Activated naive CD4-positive, alpha-beta T cell treated with anti-CD3 and anti-CD28 coated beads for 36 hours (primary cell): ENCODE measurements around the gene LDLRAD4. TPM values are rescaled to one million over a fixed set of nuclear protein-coding genes. Genes with fewer than 3 reads are reported as not detected.
A peak's percentile ranks its signal among the peaks of the same experiment; 100 is the strongest.

Experiments
- CTCF ChIA-PET: fragments of 350-600 bp; sonication (Branson Sonifier 250); formaldehyde crosslinking; loops from one replicate; lab custom pipeline; 2021; ENCODE audit warnings: antibody characterized with exemption; lab: Charles Lee
- DNase-seq: peaks from one replicate; pipeline ENCODE4 v3.0.0-alpha.2; 2020
- H3K27ac Mint-ChIP-seq: one replicate; pipeline ENCODE4 v1.8.0; 2021; ENCODE audit warnings: mild to moderate bottlenecking, mixed read lengths
- H3K27me3 Mint-ChIP-seq: one replicate; pipeline ENCODE4 v1.8.0; 2021; ENCODE audit warnings: low read depth, mixed read lengths
- H3K36me3 Mint-ChIP-seq: one replicate; pipeline ENCODE4 v1.8.0; 2021; ENCODE audit warnings: low read depth, mixed read lengths
- H3K4me1 Mint-ChIP-seq: one replicate; pipeline ENCODE4 v1.8.0; 2021; ENCODE audit warnings: low read depth, mixed read lengths
- H3K4me3 Mint-ChIP-seq: one replicate; pipeline ENCODE4 v1.8.0; 2021; ENCODE audit warnings: mild to moderate bottlenecking, moderate library complexity, mixed read lengths
- H3K9me3 Mint-ChIP-seq: one replicate; pipeline ENCODE4 v1.8.0; 2021; ENCODE audit warnings: mixed read lengths
- intact Hi-C: fragments of 100-400 bp; cut with micrococcal nuclease; formaldehyde crosslinking; loops from one replicate; pipeline ENCODE4 v1.15.1; 2023
- total RNA-seq, 2 experiments: library from RNA; stranded (reverse); gene quantifications; one replicate each; pipeline ENCODE4 v1.2.3, GENCODE V29; 2021

The LDLRAD4 gene
- total RNA-seq, 2 experiments from 2014 or later: 19.4 to 21.3 TPM

DNA sequence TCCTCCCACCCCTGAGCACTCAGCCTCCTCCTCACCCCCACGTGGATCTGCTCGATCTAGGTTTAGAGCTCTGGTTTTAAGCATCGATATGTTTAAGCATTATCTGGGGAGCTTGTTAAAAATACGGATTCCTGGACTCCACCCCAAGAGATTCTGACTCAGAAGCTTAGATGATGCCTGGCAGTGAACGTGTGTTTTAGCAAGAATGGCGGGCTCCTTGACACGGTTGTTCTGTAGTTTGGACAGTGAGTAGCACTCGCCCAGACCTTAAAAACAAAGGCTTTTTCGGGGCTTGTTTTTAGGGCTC, 47.3 kb downstream of the LDLRAD4 start:
- Mint-ChIP-seq H3K27me3 (no peaks in the 10 kb centered on the region), H3K27ac (peak overlapping the region; percentile 81), H3K4me3 (peak overlapping the region; percentile 17), H3K4me1 (peaks cover 70% of the 10 kb centered on the region), H3K9me3 (no peaks in the 10 kb centered on the region), H3K36me3 (no peaks in the 10 kb centered on the region)
- peak; percentile 25 for DNase-seq
- intact Hi-C loops: loop anchor here (1.0 to 5.0 kb wide), 9 partner anchors 24 to 461 kb away; partner anchors contain the start of genes FAM210A, RNMT and SEH1L
- CTCF ChIA-PET: interaction anchor here (1.0 to 2.7 kb wide), 6 partner anchors 9 to 114 kb away, joined by 3 to 15 read pairs (median 5); partner anchors contain the start of gene LDLRAD4

GRCh38 chr18:13266218-13267100, 47.9 kb downstream of the LDLRAD4 start:
- H3K27ac Mint-ChIP-seq: peak overlapping the region; percentile 81
- intact Hi-C loops: loop anchor here (1.0 to 5.0 kb wide), 10 partner anchors 13 to 461 kb away; partner anchors contain the start of genes FAM210A, RNMT and SEH1L
- DNase-seq: peak; percentile 79
- no peaks in the 10 kb centered on the region for H3K9me3 Mint-ChIP-seq
- CTCF ChIA-PET: interaction anchor here (1.0 to 3.7 kb wide), 6 partner anchors 13 to 113 kb away, joined by 3 to 15 read pairs (median 6); partner anchors contain the start of gene LDLRAD4
- H3K4me1 Mint-ChIP-seq: peaks cover 64% of the 10 kb centered on the region
- peak overlapping the region; percentile 41 for H3K4me3 Mint-ChIP-seq
- no peaks in the 10 kb centered on the region for H3K27me3 Mint-ChIP-seq
- H3K36me3 Mint-ChIP-seq: no peaks in the 10 kb centered on the region

DNA sequence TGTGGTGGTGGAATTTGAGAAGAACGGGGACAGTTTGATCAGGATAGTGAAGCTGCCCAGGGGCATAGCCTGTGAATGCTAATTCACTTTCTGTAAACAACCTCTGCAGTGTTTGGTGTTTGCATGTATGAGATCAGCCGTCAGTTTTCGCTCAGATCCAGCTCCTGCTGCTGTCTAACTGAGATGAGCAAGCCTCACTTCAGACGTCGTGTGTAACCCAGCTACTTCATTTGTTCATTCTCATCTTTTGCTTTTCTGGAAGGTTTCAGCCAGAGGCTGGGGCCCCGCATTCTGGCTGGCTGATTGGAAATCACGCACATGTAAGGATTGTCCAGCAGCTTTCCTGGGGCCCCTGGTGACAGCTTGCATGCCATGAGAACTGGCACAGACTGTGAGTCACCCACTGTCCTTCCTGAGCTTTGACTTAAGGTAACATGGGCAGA, 48.9 kb downstream of the LDLRAD4 start:
- CTCF ChIA-PET: interaction anchor here (2.7 to 3.7 kb wide), 2 partner anchors 12 to 51 kb away, joined by 12 to 15 read pairs; partner anchors contain the start of gene LDLRAD4
- intact Hi-C loops: loop anchor here (1.0 to 5.0 kb wide), 4 partner anchors 12 to 460 kb away; partner anchors contain the start of genes FAM210A, RNMT and SEH1L
- Mint-ChIP-seq H3K27ac (peak overlapping the region; percentile 81), H3K36me3 (no peaks in the 10 kb centered on the region), H3K4me3 (peak overlapping the region; percentile 9), H3K9me3 (no peaks in the 10 kb centered on the region), H3K4me1 (peaks cover 64% of the 10 kb centered on the region), H3K27me3 (no peaks in the 10 kb centered on the region)
- DNase-seq: peak; percentile 46

DNA sequence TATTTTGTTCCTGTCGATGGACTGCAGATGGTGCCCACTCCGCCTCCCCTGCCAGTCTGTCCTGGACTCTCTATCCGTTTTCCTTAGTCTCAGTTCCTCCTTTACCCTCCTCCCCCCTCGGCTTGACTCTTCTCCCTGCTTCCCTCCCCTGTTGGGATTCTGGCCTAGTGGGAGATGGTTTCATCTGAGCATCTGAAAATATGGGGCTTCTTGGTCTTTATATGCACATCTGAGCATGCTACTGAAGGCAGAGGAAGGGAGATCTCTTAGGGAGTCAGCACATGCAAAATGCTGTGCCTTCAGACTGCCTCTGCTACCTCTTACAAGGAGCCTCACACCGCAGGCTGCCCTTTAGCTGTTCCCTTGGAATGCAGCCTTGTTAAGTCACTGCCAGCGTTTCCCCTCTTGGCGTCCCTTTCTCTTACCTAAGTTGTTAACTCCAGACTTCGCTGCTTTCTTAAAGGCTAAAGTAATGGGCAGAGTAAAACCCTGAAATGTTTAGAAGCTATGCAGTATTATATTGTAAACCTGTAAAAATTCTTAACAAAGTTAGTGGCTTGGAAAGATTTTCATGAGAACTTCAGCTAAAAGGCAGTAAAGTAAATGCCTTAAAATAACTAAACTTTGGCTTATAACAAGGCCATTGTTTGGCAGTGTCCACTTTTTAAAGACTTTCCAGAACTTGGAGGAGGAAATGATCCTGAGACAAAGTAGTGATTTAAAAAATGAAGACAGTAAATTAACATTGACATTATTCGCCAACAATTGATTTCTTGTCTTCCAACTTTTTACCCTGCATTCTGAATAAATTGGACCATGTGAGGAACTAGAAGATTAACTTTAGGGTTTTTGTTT, 49.8 kb downstream of the LDLRAD4 start:
- Mint-ChIP-seq H3K4me3 (no peak overlapping the region), H3K4me1 (peaks cover 71% of the 10 kb centered on the region), H3K27me3 (no peaks in the 10 kb centered on the region), H3K27ac (no peak overlapping the region), H3K9me3 (no peaks in the 10 kb centered on the region), H3K36me3 (no peaks in the 10 kb centered on the region)
- DNase-seq: no peak
- CTCF ChIA-PET: interaction anchor here (3.7 kb wide), 1 partner anchor 11 kb away, joined by 12 read pairs; no protein-coding TSS in a partner anchor
- intact Hi-C loops: loop anchor here (5.0 kb wide), 2 partner anchors 321 to 459 kb away; partner anchors contain the start of genes FAM210A, RNMT and SEH1L

- H3K9me3 Mint-ChIP-seq: no peaks in the 10 kb centered on the region
- H3K36me3 Mint-ChIP-seq: no peaks in the 10 kb centered on the region
- intact Hi-C loops: loop anchor here (5.0 kb wide), 2 partner anchors 322 to 458 kb away; partner anchors contain the start of genes FAM210A, RNMT and SEH1L
- H3K4me3 Mint-ChIP-seq: no peak overlapping the region
- no peaks in the 10 kb centered on the region for H3K27me3 Mint-ChIP-seq
- no peak overlapping the region for H3K27ac Mint-ChIP-seq
- peaks cover 76% of the 10 kb centered on the region for H3K4me1 Mint-ChIP-seq
- DNase-seq: no peak
- CTCF ChIA-PET: interaction anchor here (3.7 kb wide), 1 partner anchor 10 kb away, joined by 12 read pairs; no protein-coding TSS in a partner anchor
These were observed 50.4 kb downstream of the LDLRAD4 start for GRCh38 chr18:13269013-13269280.

- Mint-ChIP-seq H3K36me3 (no peaks in the 10 kb centered on the region), H3K27me3 (no peaks in the 10 kb centered on the region), H3K4me3 (no peak overlapping the region), H3K4me1 (peaks cover 83% of the 10 kb centered on the region), H3K9me3 (no peaks in the 10 kb centered on the region), H3K27ac (peak overlapping the region; percentile 57)
- intact Hi-C loops: loop anchor here (5.0 kb wide), 2 partner anchors 322 to 458 kb away; partner anchors contain the start of genes FAM210A, RNMT and SEH1L
- DNase-seq: peak; percentile 76
- CTCF ChIA-PET: interaction anchor here (0.7 to 3.7 kb wide), 2 partner anchors 9 to 421 kb away, joined by 5 to 12 read pairs; no protein-coding TSS in a partner anchor
These were observed 51.0 kb downstream of the LDLRAD4 start for GRCh38 chr18:13269521-13270011.

DNA sequence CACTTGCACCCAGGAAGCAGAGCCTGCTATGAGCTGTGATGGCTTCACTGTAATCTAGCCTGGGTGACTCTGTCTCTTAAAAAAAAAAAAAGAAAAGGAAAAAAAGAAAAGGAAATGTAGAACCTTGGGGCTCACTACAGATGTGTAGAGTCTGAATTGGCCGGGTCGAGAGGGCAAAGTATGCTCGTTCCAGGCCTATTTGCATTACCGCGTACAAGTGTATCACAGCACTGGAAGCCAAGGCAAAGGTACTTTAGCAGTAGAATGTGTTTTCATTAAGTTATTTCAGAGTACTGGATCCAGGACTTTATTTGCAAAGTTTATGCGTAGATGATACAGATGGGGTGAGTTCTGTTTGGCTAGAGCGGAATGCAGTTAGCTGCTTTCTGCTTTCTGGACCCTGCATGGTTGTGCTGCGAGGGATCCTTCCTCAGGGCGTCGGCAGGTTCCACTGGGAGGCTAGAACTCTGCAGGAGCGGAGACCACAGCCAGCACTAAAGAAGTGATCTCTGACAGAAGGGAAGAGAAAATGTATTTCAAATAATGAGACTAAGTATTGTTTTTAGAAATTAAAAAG, 51.8 kb downstream of the LDLRAD4 start:
- Mint-ChIP-seq H3K4me1 (peaks cover 83% of the 10 kb centered on the region), H3K27me3 (no peaks in the 10 kb centered on the region), H3K27ac (no peak overlapping the region), H3K9me3 (no peaks in the 10 kb centered on the region), H3K36me3 (no peaks in the 10 kb centered on the region), H3K4me3 (no peak overlapping the region)
- intact Hi-C loops: no loop called here
- CTCF ChIA-PET: no interaction called here
- no peak for DNase-seq

- Mint-ChIP-seq H3K9me3 (no peaks in the 10 kb centered on the region), H3K36me3 (no peaks in the 10 kb centered on the region), H3K4me3 (no peak overlapping the region), H3K27ac (no peak overlapping the region), H3K27me3 (no peaks in the 10 kb centered on the region), H3K4me1 (peaks cover 77% of the 10 kb centered on the region)
- CTCF ChIA-PET: interaction anchor here (0.7 kb wide), 1 partner anchor 815 kb away, joined by 7 read pairs; no protein-coding TSS in a partner anchor
- intact Hi-C loops: no loop called here
- DNase-seq: no peak
These were observed 52.8 kb downstream of the LDLRAD4 start for GRCh38 chr18:13271302-13271911.

DNA sequence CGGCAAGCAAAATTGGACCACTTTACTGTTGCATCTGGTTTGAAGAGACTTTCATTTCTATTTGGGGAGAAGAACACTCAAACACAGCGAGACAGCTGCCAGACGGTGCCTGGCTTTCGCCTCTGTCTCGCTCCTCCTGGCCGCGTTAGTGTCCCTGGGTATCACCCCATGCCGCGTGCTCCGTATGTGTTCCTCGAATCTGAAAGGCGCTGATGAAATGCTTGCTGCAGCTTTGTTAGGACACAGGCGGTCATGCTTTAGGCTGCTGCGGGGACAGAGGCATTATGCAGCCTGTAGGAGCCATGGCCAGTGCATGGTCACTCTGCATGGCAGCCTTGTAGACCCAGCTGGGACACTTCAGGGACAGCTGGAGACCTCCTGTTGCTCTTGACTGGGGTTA, 53.9 kb downstream of the LDLRAD4 start:
- intact Hi-C loops: no loop called here
- no peaks in the 10 kb centered on the region for H3K36me3 Mint-ChIP-seq
- H3K27me3 Mint-ChIP-seq: no peaks in the 10 kb centered on the region
- no peak overlapping the region for H3K4me3 Mint-ChIP-seq
- H3K4me1 Mint-ChIP-seq: peaks cover 72% of the 10 kb centered on the region
- no peaks in the 10 kb centered on the region for H3K9me3 Mint-ChIP-seq
- DNase-seq: no peak
- no peak overlapping the region for H3K27ac Mint-ChIP-seq
- CTCF ChIA-PET: interaction anchor here (0.7 to 1.3 kb wide), 2 partner anchors 53 to 814 kb away, joined by 3 to 7 read pairs; no protein-coding TSS in a partner anchor

GRCh38 chr18:13273800-13274199, 55.2 kb downstream of the LDLRAD4 start:
- Mint-ChIP-seq H3K4me3 (peak overlapping the region; percentile 72), H3K27me3 (no peaks in the 10 kb centered on the region), H3K9me3 (no peaks in the 10 kb centered on the region), H3K27ac (peak overlapping the region; percentile 78), H3K36me3 (no peaks in the 10 kb centered on the region), H3K4me1 (peaks cover 68% of the 10 kb centered on the region)
- peak; percentile 50 for DNase-seq
- CTCF ChIA-PET: interaction anchor here (0.8 to 1.0 kb wide), 2 partner anchors 57 to 116 kb away, joined by 3 read pairs; no protein-coding TSS in a partner anchor
- intact Hi-C loops: no loop called here

- intact Hi-C loops: no loop called here
- CTCF ChIA-PET: interaction anchor here (0.7 to 1.5 kb wide), 5 partner anchors 10 to 387 kb away, joined by 3 to 5 read pairs (median 4); no protein-coding TSS in a partner anchor
- Mint-ChIP-seq H3K9me3 (no peaks in the 10 kb centered on the region), H3K27me3 (no peaks in the 10 kb centered on the region), H3K4me1 (peaks cover 68% of the 10 kb centered on the region), H3K4me3 (no peak overlapping the region), H3K36me3 (no peaks in the 10 kb centered on the region), H3K27ac (no peak overlapping the region)
- DNase-seq: no peak
These were observed 56.5 kb downstream of the LDLRAD4 start for GRCh38 chr18:13275075-13275474.
